DND-41 (cell line): Measurements from ENCODE around the gene NR4A2.

Experiments
- EZH2 ChIP-seq: IDR thresholded peaks from 3 replicates; pipeline ENCODE4 v1.6.1; 2012; ENCODE audit warnings: borderline replicate concordance, low read depth, mild to moderate bottlenecking, moderate library complexity, low read length, inconsistent platforms; ENCODE audit not compliant: severe bottlenecking
- TF ChIP-seq, protein P1 (sequence below): IDR thresholded peaks from 2 replicates; pipeline ENCODE4 v1.5.1; 2012; ENCODE audit warnings: borderline replicate concordance, low read length, moderate library complexity, mild to moderate bottlenecking; ENCODE audit not compliant: poor library complexity, severe bottlenecking; ENCODE audit errors: extremely low read depth

DNA sequence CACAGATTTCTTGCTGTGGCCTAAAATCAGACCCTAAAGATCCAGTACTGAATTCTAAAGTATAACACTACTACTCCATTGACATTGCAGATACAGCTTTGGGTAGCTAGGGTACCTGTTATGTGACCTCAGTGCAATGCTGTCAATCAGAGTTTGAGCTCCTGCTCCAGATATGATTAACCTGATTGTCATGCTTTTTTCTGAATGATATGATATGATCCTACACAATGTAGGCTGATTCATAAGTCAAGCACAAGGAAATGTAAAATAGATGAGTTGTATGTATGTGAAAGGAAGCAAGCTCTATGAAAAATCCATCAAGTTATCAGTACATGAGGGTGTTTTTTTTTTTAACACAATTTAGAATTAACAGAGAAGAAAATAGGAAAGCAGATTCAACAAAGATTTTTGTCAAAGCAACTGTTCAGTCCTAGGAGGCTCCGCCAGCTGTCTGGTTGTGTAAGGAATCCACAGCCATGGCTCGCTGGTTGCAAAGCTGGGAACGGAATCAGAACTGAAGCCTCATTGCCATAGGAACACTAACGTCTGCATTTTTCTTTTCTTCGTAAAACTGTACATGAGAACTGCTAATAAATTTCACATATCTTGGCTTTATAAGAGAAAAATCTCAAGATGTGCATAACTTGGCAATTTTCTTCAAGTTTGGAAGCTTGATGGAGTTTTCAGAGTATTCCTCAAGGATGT is 52.9 kb downstream of the NR4A2 start:
- TF ChIP-seq, protein P1, sequence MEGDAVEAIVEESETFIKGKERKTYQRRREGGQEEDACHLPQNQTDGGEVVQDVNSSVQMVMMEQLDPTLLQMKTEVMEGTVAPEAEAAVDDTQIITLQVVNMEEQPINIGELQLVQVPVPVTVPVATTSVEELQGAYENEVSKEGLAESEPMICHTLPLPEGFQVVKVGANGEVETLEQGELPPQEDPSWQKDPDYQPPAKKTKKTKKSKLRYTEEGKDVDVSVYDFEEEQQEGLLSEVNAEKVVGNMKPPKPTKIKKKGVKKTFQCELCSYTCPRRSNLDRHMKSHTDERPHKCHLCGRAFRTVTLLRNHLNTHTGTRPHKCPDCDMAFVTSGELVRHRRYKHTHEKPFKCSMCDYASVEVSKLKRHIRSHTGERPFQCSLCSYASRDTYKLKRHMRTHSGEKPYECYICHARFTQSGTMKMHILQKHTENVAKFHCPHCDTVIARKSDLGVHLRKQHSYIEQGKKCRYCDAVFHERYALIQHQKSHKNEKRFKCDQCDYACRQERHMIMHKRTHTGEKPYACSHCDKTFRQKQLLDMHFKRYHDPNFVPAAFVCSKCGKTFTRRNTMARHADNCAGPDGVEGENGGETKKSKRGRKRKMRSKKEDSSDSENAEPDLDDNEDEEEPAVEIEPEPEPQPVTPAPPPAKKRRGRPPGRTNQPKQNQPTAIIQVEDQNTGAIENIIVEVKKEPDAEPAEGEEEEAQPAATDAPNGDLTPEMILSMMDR, result no peak
- no peak for TF ChIP-seq EZH2
